DND-41 (cell line): ENCODE data around the gene CDK4.

ENCODE experiments used
- ATAC-seq: fragments of 200-7000 bp; cut with Tn5 transposase; 3 replicates; pipeline ENCODE4 v1.9.1; 2021; ENCODE audit warnings: low read depth; ENCODE audit not compliant: insufficient read depth
- DNase-seq: peaks from one replicate; pipeline ENCODE4 v3.0.0-alpha.2; 2020
- H2AFZ ChIP-seq: 2 replicates; pipeline ENCODE4 v1.6.0; 2012; ENCODE audit warnings: low read depth, low read length
- H3K27ac ChIP-seq: 2 replicates; pipeline ENCODE4 v1.5.1; 2012; ENCODE audit warnings: low read length, inconsistent platforms
- H3K27me3 ChIP-seq: fragments of 200-600 bp; sonication (generic); 2 replicates; pipeline ENCODE4 v1.6.0; 2012; ENCODE audit warnings: low read length, mild to moderate bottlenecking, inconsistent platforms; ENCODE audit not compliant: insufficient read depth, poor library complexity
- H3K36me3 ChIP-seq: 2 replicates; pipeline ENCODE4 v1.5.1; 2012; ENCODE audit warnings: low read length, inconsistent platforms; ENCODE audit not compliant: insufficient read depth
- H3K4me1 ChIP-seq: 2 replicates; pipeline ENCODE4 v1.5.1; 2012; ENCODE audit warnings: mild to moderate bottlenecking, low read length; ENCODE audit not compliant: insufficient read depth
- H3K4me2 ChIP-seq: 2 replicates; pipeline ENCODE4 v1.6.0; 2012; ENCODE audit warnings: mild to moderate bottlenecking, moderate library complexity, low read length, inconsistent platforms; ENCODE audit not compliant: insufficient read depth
- H3K4me3 ChIP-seq, 2 experiments: fragments of 200-600 bp in 1 of 2; shearing (Covaris generic) in 1 of 2; 2 replicates each; pipeline ENCODE4 v1.5.1; 2012 to 2016; ENCODE audit warnings: inconsistent platforms in 2 of 2, low read length in 2 of 2, mild to moderate bottlenecking in 2 of 2, low read depth in 1 of 2, moderate library complexity in 1 of 2
- H3K79me2 ChIP-seq: 2 replicates; pipeline ENCODE4 v1.6.0; 2012; ENCODE audit warnings: low read length, inconsistent platforms; ENCODE audit not compliant: insufficient read depth
- H3K9ac ChIP-seq: 2 replicates; pipeline ENCODE4 v1.6.0; 2012; ENCODE audit warnings: low read depth, mild to moderate bottlenecking, inconsistent platforms, low read length, moderate library complexity
- H3K9me3 ChIP-seq: 2 replicates; pipeline ENCODE4 v1.5.1; 2012; ENCODE audit warnings: low read length, moderate library complexity, mild to moderate bottlenecking, inconsistent platforms; ENCODE audit not compliant: insufficient read depth, severe bottlenecking
- H4K20me1 ChIP-seq: 2 replicates; pipeline ENCODE4 v1.6.0; 2012; ENCODE audit warnings: low read length; ENCODE audit not compliant: insufficient read depth
- EZH2 ChIP-seq: IDR thresholded peaks from 3 replicates; pipeline ENCODE4 v1.6.1; 2012; ENCODE audit warnings: borderline replicate concordance, low read depth, mild to moderate bottlenecking, moderate library complexity, low read length, inconsistent platforms; ENCODE audit not compliant: severe bottlenecking
- TF ChIP-seq, protein P1 (sequence below): IDR thresholded peaks from 2 replicates; pipeline ENCODE4 v1.5.1; 2012; ENCODE audit warnings: borderline replicate concordance, low read length, moderate library complexity, mild to moderate bottlenecking; ENCODE audit not compliant: poor library complexity, severe bottlenecking; ENCODE audit errors: extremely low read depth

The CDK4 gene

DNA sequence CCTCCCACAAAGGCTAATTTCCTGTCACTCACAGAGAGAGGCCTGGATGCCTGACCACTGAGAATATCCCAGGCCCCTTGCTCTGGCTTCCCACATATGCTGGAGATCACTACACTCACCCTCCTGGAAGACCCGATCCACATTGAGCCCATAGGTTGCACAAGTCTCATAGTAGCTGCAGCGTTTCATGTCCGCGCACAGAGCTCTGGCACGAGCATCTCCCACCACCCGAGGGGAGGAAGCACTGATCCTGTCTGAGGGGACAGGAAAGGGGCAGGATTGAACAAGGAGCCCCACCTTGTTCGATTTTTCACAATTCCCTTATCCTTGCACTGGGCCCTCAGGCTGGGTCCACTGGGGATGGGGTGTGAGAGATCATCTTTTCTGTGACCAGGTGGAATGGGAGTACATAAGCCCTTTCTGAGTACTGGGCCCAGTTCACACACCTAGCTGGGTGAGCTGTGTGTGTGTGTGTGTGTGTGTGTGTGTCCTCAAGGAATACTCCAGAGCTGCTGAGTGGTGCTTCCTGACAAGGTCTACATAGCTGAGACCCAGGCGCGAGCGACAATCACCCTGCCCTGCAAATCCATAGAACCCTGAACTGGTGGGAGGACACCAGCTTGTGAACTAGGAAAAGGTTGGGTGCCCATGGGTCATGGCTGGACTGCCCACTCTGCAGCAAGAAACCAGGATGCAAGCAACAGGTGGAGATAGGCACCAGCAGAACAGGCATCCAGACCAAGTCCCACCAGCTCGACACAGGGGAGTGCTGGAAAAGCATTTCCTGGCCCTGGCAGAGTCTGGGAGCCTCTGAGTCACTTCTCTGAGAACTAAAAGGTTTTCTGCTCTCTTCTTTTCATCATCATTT lies 19.1 kb downstream of the CDK4 start:
- H3K9ac ChIP-seq = no peak overlapping the region
- H2AFZ ChIP-seq = no peak overlapping the region
- H4K20me1 ChIP-seq = peaks cover 4% of the 10 kb centered on the region; the same call in 1 of the 2 replicates
- H3K27ac ChIP-seq = no peak overlapping the region; the same call in 1 of the 2 replicates
- DNase-seq (no peak), ATAC-seq (no peak)
- H3K4me1 ChIP-seq = no peaks in the 10 kb centered on the region
- no peak overlapping the region for H3K4me3 ChIP-seq
- no peak overlapping the region for H3K4me2 ChIP-seq
- H3K9me3 ChIP-seq = no peaks in the 10 kb centered on the region
- H3K27me3 ChIP-seq = no peaks in the 10 kb centered on the region
- peaks cover 65% of the 10 kb centered on the region for H3K36me3 ChIP-seq
- TF ChIP-seq, protein P1, sequence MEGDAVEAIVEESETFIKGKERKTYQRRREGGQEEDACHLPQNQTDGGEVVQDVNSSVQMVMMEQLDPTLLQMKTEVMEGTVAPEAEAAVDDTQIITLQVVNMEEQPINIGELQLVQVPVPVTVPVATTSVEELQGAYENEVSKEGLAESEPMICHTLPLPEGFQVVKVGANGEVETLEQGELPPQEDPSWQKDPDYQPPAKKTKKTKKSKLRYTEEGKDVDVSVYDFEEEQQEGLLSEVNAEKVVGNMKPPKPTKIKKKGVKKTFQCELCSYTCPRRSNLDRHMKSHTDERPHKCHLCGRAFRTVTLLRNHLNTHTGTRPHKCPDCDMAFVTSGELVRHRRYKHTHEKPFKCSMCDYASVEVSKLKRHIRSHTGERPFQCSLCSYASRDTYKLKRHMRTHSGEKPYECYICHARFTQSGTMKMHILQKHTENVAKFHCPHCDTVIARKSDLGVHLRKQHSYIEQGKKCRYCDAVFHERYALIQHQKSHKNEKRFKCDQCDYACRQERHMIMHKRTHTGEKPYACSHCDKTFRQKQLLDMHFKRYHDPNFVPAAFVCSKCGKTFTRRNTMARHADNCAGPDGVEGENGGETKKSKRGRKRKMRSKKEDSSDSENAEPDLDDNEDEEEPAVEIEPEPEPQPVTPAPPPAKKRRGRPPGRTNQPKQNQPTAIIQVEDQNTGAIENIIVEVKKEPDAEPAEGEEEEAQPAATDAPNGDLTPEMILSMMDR = no peak
- TF ChIP-seq EZH2 = no peak
- 0 out of 2 replicates have a peak, but pooled peaks cover 2% of the 10 kb centered on the region for H3K79me2 ChIP-seq

GRCh38 chr12:57732270-57732669 lies 19.8 kb downstream of the CDK4 start:
- Histone ChIP-seq H3K4me1 (no peaks in the 10 kb centered on the region), H3K36me3 (peaks cover 72% of the 10 kb centered on the region), H4K20me1 (peaks cover 4% of the 10 kb centered on the region; the same call in 1 of the 2 replicates), H3K27ac (no peak overlapping the region), H3K9me3 (no peaks in the 10 kb centered on the region), H3K27me3 (no peaks in the 10 kb centered on the region), H3K9ac (no peak overlapping the region), H3K79me2 (0 out of 2 replicates have a peak, but pooled peaks cover 2% of the 10 kb centered on the region), H2AFZ (no peak overlapping the region), H3K4me2 (no peak overlapping the region), H3K4me3 (no peak overlapping the region)
- TF ChIP-seq EZH2 = no peak
- TF ChIP-seq, protein P1 = no peak
- ATAC-seq = no peak
- DNase-seq = no peak

- DNase-seq (no peak), ATAC-seq (no peak)
- H3K36me3 ChIP-seq = peaks cover 77% of the 10 kb centered on the region
- no peak overlapping the region for H3K4me3 ChIP-seq
- H3K9me3 ChIP-seq = no peaks in the 10 kb centered on the region
- no peaks in the 10 kb centered on the region for H3K27me3 ChIP-seq
- no peak overlapping the region for H3K27ac ChIP-seq
- no peak overlapping the region for H3K4me2 ChIP-seq
- H2AFZ ChIP-seq = no peak overlapping the region
- H4K20me1 ChIP-seq = peaks cover 2% of the 10 kb centered on the region; the same call in 1 of the 2 replicates
- no peaks in the 10 kb centered on the region for H3K4me1 ChIP-seq
- 0 out of 2 replicates have a peak, but pooled peaks cover 2% of the 10 kb centered on the region for H3K79me2 ChIP-seq
- H3K9ac ChIP-seq = no peak overlapping the region
- TF ChIP-seq EZH2 = no peak
- TF ChIP-seq, protein P1 = no peak
These were observed 20.6 kb downstream of the CDK4 start for GRCh38 chr12:57731411-57732080.
